HepG2 (cell line): Measurements from ENCODE around the gene DSCAM. TPM values are rescaled to one million over a fixed set of nuclear protein-coding genes. Genes with fewer than 3 reads are reported as not detected.

Experiments used
- ATAC-seq: fragments of 200-7000 bp; cut with Tn5 transposase; 3 replicates; pipeline ENCODE4 v1.9.1; 2020; ENCODE audit warnings: mild to moderate bottlenecking, moderate library complexity
- BruUV-seq: library from RNA; stranded (reverse); fragments of 400-500 nt; replicated peaks from 2 replicates; lab custom pipeline; 2021; lab: Mats Ljungman, UMichigan
- CTCF ChIA-PET: fragments of 300-600 bp; formaldehyde crosslinking; extraction: SDS; loops from one replicate; lab custom pipeline; 2021; ENCODE audit warnings: low total read pairs, inconsistent platforms, low intra/inter-chr PET ratio; lab: Yijun Ruan, JAX
- POLR2A ChIA-PET: fragments of 350-600 bp; sonication (Branson Sonifier 250); formaldehyde crosslinking; loops from one replicate; lab custom pipeline; 2020; ENCODE audit warnings: antibody characterized with exemption, inconsistent platforms; lab: Yijun Ruan, JAX
- DNase-seq: peaks from one replicate; pipeline ENCODE4 v3.0.0-alpha.2; 2015; ENCODE audit warnings: low spot score
- FAIRE-seq: peaks from 3 replicates; lab custom pipeline; 2011; peaks lifted over from hg19 to GRCh38; lab: Jason Lieb, UNC
- H2AFZ ChIP-seq: one replicate; pipeline ENCODE4 v1.6.1; 2011; ENCODE audit warnings: low read length, inconsistent platforms
- H3K27ac ChIP-seq: fragments of 300-600 bp; 3 replicates; pipeline ENCODE4 v1.8.0; 2011; ENCODE audit warnings: mixed run types, mild to moderate bottlenecking, mixed read lengths, low read length, inconsistent platforms; ENCODE audit not compliant: insufficient read depth; ENCODE audit errors: extremely low read length
- H3K27me3 ChIP-seq, 2 experiments: fragments of 200-600 bp in 1 of 2; 2 replicates in 1 of 2; 3 replicates in 1 of 2; pipeline versions ENCODE4 v1.6.0 to v1.8.0; 2011; ENCODE audit warnings: low read length in 2 of 2, mild to moderate bottlenecking in 2 of 2, moderate library complexity in 2 of 2, inconsistent platforms in 1 of 2; ENCODE audit not compliant: insufficient read depth in 2 of 2, control insufficient read depth in 1 of 2
- H3K36me3 ChIP-seq, 2 experiments: fragments of 200-600 bp in 1 of 2; replicated peaks in 1 of 2; 2 replicates in 1 of 2; 3 replicates in 1 of 2; pipeline versions ENCODE4 v1.5.1 to v1.8.0; 2011; ENCODE audit warnings: low read length in 2 of 2, inconsistent platforms in 1 of 2; ENCODE audit not compliant: insufficient read depth in 2 of 2, control insufficient read depth in 1 of 2
- H3K4me1 ChIP-seq: 2 replicates; pipeline ENCODE4 v1.5.1; 2012; ENCODE audit warnings: low read length, inconsistent platforms; ENCODE audit not compliant: insufficient read depth
- H3K4me2 ChIP-seq: 2 replicates; pipeline ENCODE4 v1.6.0; 2011; ENCODE audit warnings: low read depth, low read length, inconsistent platforms
- H3K4me3 ChIP-seq, 3 experiments: fragments of 200-600 bp in 1 of 3; sonication (generic), shearing (Covaris generic) in 1 of 3; replicated peaks in 1 of 3; 2 replicates each; pipeline ENCODE4 v1.5.1; 2011 to 2016; ENCODE audit warnings: low read length in 3 of 3, inconsistent platforms in 2 of 3, low read depth in 2 of 3, mild to moderate bottlenecking in 2 of 3, control low read depth in 1 of 3, mixed read lengths in 1 of 3; ENCODE audit not compliant: insufficient read depth in 1 of 3
- H3K79me2 ChIP-seq: one replicate; pipeline ENCODE4 v1.6.1; 2011; ENCODE audit warnings: low read length, inconsistent platforms; ENCODE audit not compliant: insufficient read depth
- H3K9ac ChIP-seq: 2 replicates; pipeline ENCODE4 v1.6.0; 2011; ENCODE audit warnings: mild to moderate bottlenecking, low read depth, low read length, inconsistent platforms; ENCODE audit not compliant: insufficient read depth
- H3K9me3 ChIP-seq: 2 replicates; pipeline ENCODE4 v1.5.1; 2012; ENCODE audit warnings: mild to moderate bottlenecking, low read length
- H4K20me1 ChIP-seq: 2 replicates; pipeline ENCODE4 v1.6.0; 2011; ENCODE audit warnings: inconsistent platforms, mild to moderate bottlenecking, low read length, moderate library complexity; ENCODE audit not compliant: insufficient read depth
- CREM ChIP-seq, 2 experiments: sonication (generic) in 1 of 2; formaldehyde crosslinking in 1 of 2; IDR thresholded peaks; 2 replicates each; pipeline versions ENCODE4 v1.4.0 to v1.6.1; 2016 to 2020; ENCODE audit warnings: antibody characterized with exemption in 1 of 2, mild to moderate bottlenecking in 1 of 2, missing genetic modification reagents in 1 of 2
- HDAC1 ChIP-seq: sonication (generic); formaldehyde crosslinking; IDR thresholded peaks from 2 replicates; pipeline ENCODE4 v1.5.1; 2020; ENCODE audit warnings: mild to moderate bottlenecking, missing genetic modification reagents
- HIVEP1 ChIP-seq: sonication (generic); formaldehyde crosslinking; IDR thresholded peaks from 2 replicates; pipeline ENCODE4 v1.4.0; 2020; ENCODE audit warnings: mild to moderate bottlenecking, missing genetic modification reagents
- HOXA7 ChIP-seq: sonication (generic); formaldehyde crosslinking; IDR thresholded peaks from 2 replicates; pipeline ENCODE4 v1.8.1; 2022; ENCODE audit warnings: mild to moderate bottlenecking, missing genetic modification reagents, moderate library complexity
- KDM1A ChIP-seq: IDR thresholded peaks from 2 replicates; pipeline ENCODE4 v1.6.1; 2016; ENCODE audit warnings: missing compliant biosample characterization
- KLF6 ChIP-seq: IDR thresholded peaks from 2 replicates; pipeline ENCODE4 v1.8.0; 2016; ENCODE audit warnings: missing biosample characterization, missing genetic modification reagents
- MED1 ChIP-seq: sonication (generic); formaldehyde crosslinking; IDR thresholded peaks from 2 replicates; pipeline ENCODE4 v1.4.0; 2020; ENCODE audit warnings: missing genetic modification reagents
- PCBP1 ChIP-seq: fragments of 200-400 bp; formaldehyde crosslinking; IDR thresholded peaks from 2 replicates; pipeline ENCODE4 v1.6.1; 2017; ENCODE audit warnings: mild to moderate bottlenecking, low read depth, low read length, borderline replicate concordance
- REXO4 ChIP-seq: sonication (generic); formaldehyde crosslinking; IDR thresholded peaks from 2 replicates; pipeline ENCODE4 v1.8.0; 2022; ENCODE audit warnings: missing genetic modification reagents, mild to moderate bottlenecking, borderline replicate concordance
- SOX5 ChIP-seq: IDR thresholded peaks from 2 replicates; pipeline ENCODE4 v1.6.1; 2016; ENCODE audit warnings: borderline replicate concordance
- SP5 ChIP-seq: IDR thresholded peaks from 2 replicates; pipeline ENCODE4 v1.6.1; 2016; ENCODE audit warnings: low read depth, borderline replicate concordance
- STAG1 ChIP-seq: sonication (generic); formaldehyde crosslinking; IDR thresholded peaks from 2 replicates; pipeline ENCODE4 v1.4.0; 2020; ENCODE audit warnings: missing genetic modification reagents
- ZNF121 ChIP-seq: sonication (generic); formaldehyde crosslinking; IDR thresholded peaks from 2 replicates; pipeline ENCODE4 v1.5.0; 2020; ENCODE audit warnings: mild to moderate bottlenecking, missing genetic modification reagents
- ZNF33A ChIP-seq: sonication (generic); formaldehyde crosslinking; IDR thresholded peaks from 2 replicates; pipeline ENCODE4 v1.5.1; 2020; ENCODE audit warnings: missing genetic modification reagents, mild to moderate bottlenecking, moderate library complexity, borderline replicate concordance
- ZNF441 ChIP-seq: sonication (generic); formaldehyde crosslinking; IDR thresholded peaks from 2 replicates; pipeline ENCODE4 v1.7.0; 2021; ENCODE audit warnings: missing genetic modification reagents, borderline replicate concordance
- WGBS: methylation state at CpG from one replicate; pipeline ENCODE4 v1.1.6; 2017; ENCODE audit warnings: low lambda C conversion rate; 5-methylcytosine and 5-hydroxymethylcytosine counted together
- in situ Hi-C: cut with HindIII; loops from 2 replicates; pipeline ENCODE4 v1.10.0; 2017; ENCODE audit warnings: low pct_unique_long_range_greater_than_20kb; ENCODE audit not compliant: extremely low pct_ligation_motif_present
- intact Hi-C: fragments of 100-400 bp; cut with micrococcal nuclease; formaldehyde crosslinking; loops from one replicate; pipeline ENCODE4 v1.10.0; 2022; ENCODE audit not compliant: unreplicated experiment
- polyA plus RNA-seq, 8 experiments: library from polyadenylated mRNA; depleted of rRNA in 3 of 8; stranded (reverse) in 7 of 8; unstranded in 1 of 8; fragments of >200 nt; fragmentation: Illumina TruSeq in 4 of 8; extraction: Trizol in 4 of 8; gene quantifications; 2 replicates each; pipeline versions ENCODE4 v1.2.1 to v1.2.3, GENCODE V29; 2011 to 2016; ENCODE audit warnings: low read depth in 4 of 8, missing spikeins in 1 of 8, mixed read lengths in 1 of 8; ENCODE audit not compliant: insufficient read depth in 1 of 8
- total RNA-seq, 5 experiments: library from RNA; depleted of rRNA; stranded (reverse); fragments of >200 nt; fragmentation: Illumina TruSeq; extraction: Trizol; gene quantifications; 2 replicates each; pipeline ENCODE4 v1.2.3, GENCODE V29; 2016; ENCODE audit warnings: low read depth in 1 of 5
- TF ChIP-seq, protein P1 (sequence below): sonication (generic); formaldehyde crosslinking; IDR thresholded peaks from 2 replicates; pipeline ENCODE4 v1.8.1; 2023; ENCODE audit warnings: mild to moderate bottlenecking, inconsistent platforms, moderate library complexity, missing genetic modification reagents, borderline replicate concordance

DSCAM gene
- total and polyA plus RNA-seq, 2 of the 13 experiments (the other 11 are each of a cell fraction or from before 2014, with no cell fraction given) = not detected

- intact Hi-C loops = no loop called here
- no peak for ATAC-seq
Measured at GRCh38 chr21:40688106-40688864, 158.7 kb downstream of the DSCAM start.

More at GRCh38 chr21:40688106-40688864, 158.7 kb downstream of the DSCAM start:
- no peak overlapping the region for H3K9ac ChIP-seq
- DNase-seq = no peak
- no peaks in the 10 kb centered on the region for H3K79me2 ChIP-seq
- H2AFZ ChIP-seq = no peak overlapping the region
- no peaks in the 10 kb centered on the region for H3K36me3 ChIP-seq
- H3K9me3 ChIP-seq = peaks cover 99% of the 10 kb centered on the region
- CTCF ChIA-PET = no interaction called here
- no peak overlapping the region for H3K4me2 ChIP-seq
- POLR2A ChIA-PET = no interaction called here
- H3K4me3 ChIP-seq = no peak overlapping the region
- no peaks in the 10 kb centered on the region for H3K27me3 ChIP-seq
- 4% methylated on average over 5 of the region's 5 CpGs for WGBS
- FAIRE-seq = no peak
- no peaks in the 10 kb centered on the region for H4K20me1 ChIP-seq
- no peak overlapping the region for H3K27ac ChIP-seq
- no peak for TF ChIP-seq PCBP1
- TF ChIP-seq KDM1A (CRISPR knock-in tag) = no peak
- TF ChIP-seq ZNF121 (CRISPR knock-in tag) = no peak
- no peak for TF ChIP-seq HDAC1 (CRISPR knock-in tag)
- no peak for TF ChIP-seq STAG1
- no peak for TF ChIP-seq MED1 (CRISPR knock-in tag)
- no peak for TF ChIP-seq ZNF441 (CRISPR knock-in tag)
- TF ChIP-seq, protein P1, sequence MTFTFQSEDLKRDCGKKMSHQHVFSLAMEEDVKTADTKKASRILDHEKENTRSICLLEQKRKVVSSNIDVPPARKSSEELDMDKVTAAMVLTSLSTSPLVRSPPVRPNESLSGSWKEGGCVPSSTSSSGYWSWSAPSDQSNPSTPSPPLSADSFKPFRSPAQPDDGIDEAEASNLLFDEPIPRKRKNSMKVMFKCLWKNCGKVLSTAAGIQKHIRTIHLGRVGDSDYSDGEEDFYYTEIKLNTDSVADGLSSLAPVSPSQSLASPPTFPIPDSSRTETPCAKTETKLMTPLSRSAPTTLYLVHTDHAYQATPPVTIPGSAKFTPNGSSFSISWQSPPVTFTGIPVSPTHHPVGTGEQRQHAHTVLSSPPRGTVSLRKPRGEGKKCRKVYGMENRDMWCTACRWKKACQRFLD (CRISPR knock-in tag) = no peak
- TF ChIP-seq SP5 (CRISPR knock-in tag) = no peak
- no peak for TF ChIP-seq KLF6 (CRISPR knock-in tag)
- no peak for TF ChIP-seq HIVEP1
- TF ChIP-seq HOXA7 (CRISPR knock-in tag) = no peak
- no peak for TF ChIP-seq SOX5 (CRISPR knock-in tag)
- TF ChIP-seq ZNF33A = no peak
- no peak for TF ChIP-seq CREM (IDR thresholded peaks at IDR 0.05)
- no peak for TF ChIP-seq CREM (CRISPR knock-in tag; IDR thresholded peaks at IDR 0.05)
- no peak for TF ChIP-seq REXO4 (CRISPR knock-in tag)
- TF ChIP-seq, all 625 proteins: peak for 0
- in situ Hi-C loops = no loop called here
- no TSS peak for BruUV-seq
- H3K4me1 ChIP-seq = no peaks in the 10 kb centered on the region
